ENCODE results near the gene ARHGEF28. TPM values are rescaled to one million over a fixed set of nuclear protein-coding genes. Genes with fewer than 3 reads are reported as not detected.

ARHGEF28 gene
- total and polyA plus RNA-seq, 2 of the 13 experiments (the other 11 are each of a cell fraction or from before 2014, with no cell fraction given): 17.4 to 34.1 TPM

GRCh38 chr5:73823508-73823925 lies 197.5 kb downstream of the ARHGEF28 start (continued):
- TF ChIP-seq HNF1A (IDR thresholded peaks at IDR 0.05; ENCODE audit: low read depth) (peak; percentile 61; the same call in 1 of the 2 replicates), HNF1A (CRISPR knock-in tag; IDR thresholded peaks at IDR 0.05; ENCODE audit: borderline replicate concordance) (peak; percentile 72; the same call in 1 of the 2 replicates), ATF2 (CRISPR knock-in tag; IDR thresholded peaks at IDR 0.05) (no peak; the same call in 1 of the 2 replicates), MAFK (conservative IDR thresholded peaks at IDR 0.05 in 1 of 2, IDR thresholded peaks at IDR 0.05 in 1 of 2; ENCODE audit: low read length in 2 of 2) (no peak), SOX5 (CRISPR knock-in tag; IDR thresholded peaks at IDR 0.05; ENCODE audit: borderline replicate concordance) (0 out of 2 replicates have a peak, but pooled peaks have one; percentile 73), ZNF383 (CRISPR knock-in tag; IDR thresholded peaks at IDR 0.05; ENCODE audit: borderline replicate concordance) (no peak), ZEB1 (IDR thresholded peaks at IDR 0.05; ENCODE audit: insufficient replicate concordance, low read depth) (peak; percentile 44), NR2F6 (IDR thresholded peaks at IDR 0.05) (peak; percentile 29; the same call in 1 of the 2 replicates), NR2F6 (CRISPR knock-in tag; IDR thresholded peaks at IDR 0.05) (peak; percentile 60), SOX6 (IDR thresholded peaks at IDR 0.05) (no peak), SOX6 (CRISPR knock-in tag; IDR thresholded peaks at IDR 0.05) (peak; percentile 73), CEBPZ (IDR thresholded peaks at IDR 0.05; ENCODE audit: low read length) (no peak), TARDBP (CRISPR knock-in tag; IDR thresholded peaks at IDR 0.05) (peak; percentile 66; the same call in 1 of the 2 replicates), ELF1 (CRISPR knock-in tag; IDR thresholded peaks at IDR 0.05) (peak; percentile 59), SIX1 (CRISPR knock-in tag; IDR thresholded peaks at IDR 0.05; ENCODE audit: borderline replicate concordance) (peak; percentile 50; the same call in 1 of the 2 replicates), REST (IDR thresholded peaks at IDR 0.05; ENCODE audit: borderline replicate concordance in 1 of 2, low read depth in 1 of 2, low read length in 2 of 2) (peak in 1 of 2 experiments; percentile 57; a peak in 1 of 4 replicates), ELF3 (CRISPR knock-in tag; IDR thresholded peaks at IDR 0.05) (peak; percentile 87), GFI1 (CRISPR knock-in tag; IDR thresholded peaks at IDR 0.05; ENCODE audit: borderline replicate concordance) (peak; percentile 33; the same call in 1 of the 2 replicates)
